22Rv1 (cell line): ENCODE results near the gene SEMA6A.

Source experiments
- ZFX ChIP-seq: fragments of 450-650 bp; IDR thresholded peaks from 2 replicates; pipeline ENCODE4 v1.6.1; 2017; ENCODE audit warnings: antibody characterized with exemption, borderline replicate concordance
- TF ChIP-seq, protein P1 (sequence below): fragments of 450-650 bp; IDR thresholded peaks from 2 replicates; pipeline ENCODE4 v1.5.1; 2017; ENCODE audit warnings: mild to moderate bottlenecking

DNA sequence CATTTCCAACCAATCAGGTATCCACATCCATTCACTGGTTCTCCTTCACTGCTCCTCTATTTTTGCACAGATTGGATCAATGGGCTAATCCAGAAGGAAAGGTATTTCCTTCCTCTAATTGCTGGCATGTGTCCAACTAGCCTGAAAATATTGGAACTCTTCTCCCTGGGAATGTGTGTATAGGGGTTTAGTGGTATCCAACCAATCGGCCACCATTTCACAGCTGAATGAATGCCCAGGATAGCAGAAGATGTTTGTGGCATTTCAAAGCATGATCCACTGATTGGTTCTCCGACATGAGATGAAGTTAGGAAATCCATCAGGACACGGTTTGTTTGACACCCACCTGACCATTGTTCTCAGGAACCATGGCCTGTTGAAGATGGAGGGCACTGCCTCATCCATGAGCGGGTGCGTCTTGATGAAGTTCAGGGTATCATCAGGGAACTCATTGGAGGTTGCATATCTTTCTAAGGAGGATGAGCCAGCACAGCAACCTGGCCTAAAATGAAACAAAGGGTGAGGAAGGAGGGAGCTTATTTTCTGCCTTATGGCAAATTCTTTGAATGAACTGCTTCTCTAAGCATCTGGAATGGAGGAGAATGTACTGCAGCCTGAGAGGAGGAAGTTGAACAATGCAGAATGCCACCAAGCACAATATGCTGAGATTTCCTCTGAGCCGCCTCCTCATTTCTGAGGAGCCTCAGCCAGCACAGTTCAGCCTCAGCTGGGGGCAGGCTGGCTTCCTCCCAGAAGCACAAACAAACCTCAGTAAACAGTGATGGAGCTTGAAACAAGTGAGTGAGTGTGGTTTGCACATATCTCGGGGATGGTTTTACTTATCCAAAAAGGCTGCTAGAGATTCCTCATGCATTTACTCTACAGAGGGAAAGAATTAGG is 94.6 kb downstream of the SEMA6A start:
- TF ChIP-seq, protein P1, sequence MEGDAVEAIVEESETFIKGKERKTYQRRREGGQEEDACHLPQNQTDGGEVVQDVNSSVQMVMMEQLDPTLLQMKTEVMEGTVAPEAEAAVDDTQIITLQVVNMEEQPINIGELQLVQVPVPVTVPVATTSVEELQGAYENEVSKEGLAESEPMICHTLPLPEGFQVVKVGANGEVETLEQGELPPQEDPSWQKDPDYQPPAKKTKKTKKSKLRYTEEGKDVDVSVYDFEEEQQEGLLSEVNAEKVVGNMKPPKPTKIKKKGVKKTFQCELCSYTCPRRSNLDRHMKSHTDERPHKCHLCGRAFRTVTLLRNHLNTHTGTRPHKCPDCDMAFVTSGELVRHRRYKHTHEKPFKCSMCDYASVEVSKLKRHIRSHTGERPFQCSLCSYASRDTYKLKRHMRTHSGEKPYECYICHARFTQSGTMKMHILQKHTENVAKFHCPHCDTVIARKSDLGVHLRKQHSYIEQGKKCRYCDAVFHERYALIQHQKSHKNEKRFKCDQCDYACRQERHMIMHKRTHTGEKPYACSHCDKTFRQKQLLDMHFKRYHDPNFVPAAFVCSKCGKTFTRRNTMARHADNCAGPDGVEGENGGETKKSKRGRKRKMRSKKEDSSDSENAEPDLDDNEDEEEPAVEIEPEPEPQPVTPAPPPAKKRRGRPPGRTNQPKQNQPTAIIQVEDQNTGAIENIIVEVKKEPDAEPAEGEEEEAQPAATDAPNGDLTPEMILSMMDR: no peak
- no peak for TF ChIP-seq ZFX
